GM10248 (cell line): ENCODE data around the gene FBLN2.

ENCODE experiments used
- CTCF ChIA-PET: fragments of 300-600 bp; sonication (Branson Sonifier 250); formaldehyde crosslinking; extraction: SDS; loops from one replicate; lab custom pipeline; 2021; ENCODE audit warnings: antibody characterized with exemption; lab: Yijun Ruan, JAX
- POLR2A ChIA-PET: fragments of 350-650 bp; sonication (Branson Sonifier 250); formaldehyde crosslinking; extraction: SDS; loops from one replicate; lab custom pipeline; 2020; ENCODE audit warnings: antibody characterized with exemption; lab: Yijun Ruan, JAX
- DNase-seq: peaks from one replicate; pipeline ENCODE4 v3.0.0; 2012; ENCODE audit errors: extremely low spot score
- CTCF ChIP-seq: IDR thresholded peaks from 2 replicates; pipeline ENCODE4 v1.5.1; 2012; ENCODE audit warnings: mild to moderate bottlenecking, low read depth; ENCODE audit errors: extremely low read depth, missing control alignments, control extremely low read depth

Gene FBLN2

DNA sequence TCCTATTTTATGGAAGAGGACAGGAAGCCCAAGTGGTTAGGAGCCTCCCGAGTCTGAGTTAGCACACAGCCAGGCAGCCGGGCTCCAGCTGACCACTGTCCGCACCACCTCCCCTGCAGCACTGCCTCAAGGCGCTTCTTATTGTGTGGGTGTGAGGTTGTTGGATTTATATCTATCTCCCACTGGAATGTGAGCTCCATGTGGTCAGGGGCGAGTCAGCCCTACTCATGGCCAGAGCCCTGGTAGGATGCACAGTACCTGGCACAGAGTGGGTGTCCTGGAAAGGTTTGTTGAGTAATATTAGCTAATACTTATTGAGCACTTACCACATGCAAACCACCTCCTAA lies 9.7 kb upstream of the FBLN2 start:
- ChIA-PET CTCF (no interaction called here), POLR2A (no interaction called here)
- no peak for TF ChIP-seq CTCF
- no peak for DNase-seq

DNA sequence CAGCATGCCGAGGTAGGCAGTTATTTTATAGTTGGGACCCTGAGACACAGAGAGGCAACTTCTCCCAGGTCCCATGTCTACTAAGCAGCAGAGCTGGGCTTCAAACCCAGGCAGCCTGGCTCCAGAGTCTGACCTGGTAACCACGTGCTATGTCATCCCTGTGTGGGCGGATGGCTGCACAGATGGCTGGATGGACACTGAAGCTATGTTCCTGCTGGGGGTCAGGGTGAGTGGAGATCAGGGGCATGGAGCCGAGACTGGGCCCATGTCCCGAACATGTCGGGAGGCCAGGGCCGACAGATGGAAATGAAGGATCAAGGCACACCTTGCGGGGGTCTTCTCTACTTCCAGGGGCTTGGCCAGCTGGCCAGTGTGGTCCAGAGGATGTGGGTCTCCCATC lies 9.3 kb upstream of the FBLN2 start:
- CTCF ChIA-PET, result no interaction called here
- TF ChIP-seq CTCF, result no peak
- POLR2A ChIA-PET, result no interaction called here
- DNase-seq, result no peak

GRCh38 chr3:13540297-13540995 lies 8.5 kb upstream of the FBLN2 start:
- DNase-seq, result no peak
- ChIA-PET CTCF (no interaction called here), POLR2A (no interaction called here)
- TF ChIP-seq CTCF, result no peak

GRCh38 chr3:13541691-13542090 lies 7.2 kb upstream of the FBLN2 start:
- no peak for DNase-seq
- no peak for TF ChIP-seq CTCF
- ChIA-PET CTCF (no interaction called here), POLR2A (no interaction called here)

DNA sequence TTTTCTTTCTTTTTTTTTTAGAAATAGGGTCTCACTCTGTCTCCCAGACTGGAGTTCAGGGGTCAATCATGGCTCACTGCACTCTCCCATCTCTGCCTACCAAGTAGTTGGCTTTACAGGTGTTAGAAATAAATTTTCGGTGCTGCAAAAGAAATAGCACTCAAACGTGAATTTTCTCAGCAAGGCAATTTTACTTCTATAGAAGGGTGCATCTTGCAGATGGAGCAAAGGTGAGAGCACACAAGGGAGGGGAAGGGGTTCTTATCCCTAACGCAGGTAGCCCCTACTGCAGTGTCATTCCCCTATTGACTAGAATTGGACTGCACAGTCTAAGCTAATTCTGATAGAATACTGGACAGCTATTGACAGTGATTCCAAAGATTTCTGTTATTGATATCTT lies 6.8 kb upstream of the FBLN2 start:
- TF ChIP-seq CTCF, result no peak
- ChIA-PET POLR2A (no interaction called here), CTCF (no interaction called here)
- no peak for DNase-seq

GRCh38 chr3:13543253-13543652 lies 5.7 kb upstream of the FBLN2 start:
- no peak for DNase-seq
- ChIA-PET CTCF (no interaction called here), POLR2A (no interaction called here)
- no peak for TF ChIP-seq CTCF

DNA sequence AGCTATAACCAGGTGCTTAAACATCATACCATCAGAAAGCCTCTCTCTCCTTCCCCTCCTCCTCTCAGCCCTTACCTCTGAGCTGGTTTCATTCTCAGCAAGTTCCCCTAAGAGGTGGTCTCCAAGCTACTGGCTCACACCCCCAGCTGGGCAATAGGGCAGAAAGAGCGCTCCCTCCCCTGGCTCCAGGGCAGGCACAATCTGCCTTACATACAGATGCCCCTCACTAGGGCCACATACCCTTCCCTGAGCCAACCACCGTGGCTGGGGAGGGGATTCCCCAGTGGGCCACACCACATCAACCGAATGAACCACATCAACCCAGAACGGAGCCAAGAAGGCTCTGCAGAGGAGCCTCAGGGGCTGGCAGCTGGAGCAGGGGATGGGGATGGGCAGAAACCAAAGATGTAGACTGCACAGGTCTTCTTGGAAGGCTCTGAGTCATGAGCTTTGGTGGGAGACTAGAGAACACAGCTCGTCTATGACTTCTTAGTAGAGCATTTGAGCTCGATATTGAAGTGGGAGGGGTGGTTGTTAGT lies 4.6 kb upstream of the FBLN2 start:
- POLR2A ChIA-PET, result no interaction called here
- CTCF ChIA-PET, result no interaction called here
- no peak for TF ChIP-seq CTCF
- DNase-seq, result no peak
